ENCODE data around the gene GFRA4.

GFRA4 gene, protein sequence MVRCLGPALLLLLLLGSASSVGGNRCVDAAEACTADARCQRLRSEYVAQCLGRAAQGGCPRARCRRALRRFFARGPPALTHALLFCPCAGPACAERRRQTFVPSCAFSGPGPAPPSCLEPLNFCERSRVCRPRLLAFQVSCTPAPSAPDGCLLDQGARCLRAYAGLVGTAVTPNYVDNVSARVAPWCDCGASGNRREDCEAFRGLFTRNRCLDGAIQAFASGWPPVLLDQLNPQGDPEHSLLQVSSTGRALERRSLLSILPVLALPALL

DNA sequence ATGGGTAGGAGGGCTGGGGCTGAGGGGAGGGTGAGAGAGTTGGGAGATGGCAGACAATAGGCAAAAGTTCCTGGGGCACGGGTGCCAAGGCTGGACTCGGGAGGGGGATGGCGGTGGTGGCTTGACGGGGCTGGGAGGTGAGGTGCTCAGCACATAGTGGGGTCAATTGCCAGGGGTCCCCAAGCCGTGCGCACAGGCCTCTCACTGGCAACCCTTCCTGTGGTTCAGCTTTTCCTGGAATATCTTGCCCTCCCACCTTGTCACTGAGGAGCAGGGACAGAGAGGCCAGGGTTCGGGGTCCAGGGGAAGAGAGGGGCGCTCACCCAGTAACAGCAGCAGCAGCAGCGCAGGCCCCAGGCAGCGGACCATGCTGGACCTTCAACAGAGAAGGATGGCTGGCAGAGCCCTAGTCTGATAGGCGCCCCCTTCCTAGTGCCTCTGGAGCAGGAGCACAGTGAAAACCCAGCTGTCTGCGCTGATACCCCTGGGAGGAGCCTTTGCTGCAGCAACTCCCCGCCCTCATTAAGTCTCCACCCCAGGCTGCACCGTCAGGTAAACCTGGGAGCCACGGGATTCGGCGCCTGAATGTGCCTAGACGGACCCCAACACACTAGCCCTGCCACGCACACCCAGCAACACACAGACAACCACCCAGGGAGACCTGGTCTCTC is at the start of gene GFRA4:
GFRA4 (minus strand) TSS at position 369 of the 671 bp plus-strand sequence; CDS start at position 369, 0 bp downstream.
- Mint-ChIP-seq H3K27ac (no peak within 1 kb of the TSS), H3K9me3 (no peaks in the 10 kb centered on the region), H3K36me3 (ENCODE audit: low read depth) (no peaks in the 10 kb centered on the region), H3K27me3 (ENCODE audit: low read depth, poor library complexity) (peaks cover 62% of the 10 kb centered on the region), H3K4me3 (no peak within 1 kb of the TSS), H3K4me1 (peaks cover 39% of the 10 kb centered on the region)
- no peak for DNase-seq
- no peak for TF ChIP-seq CTCF (IDR thresholded peaks at IDR 0.05)

DNA sequence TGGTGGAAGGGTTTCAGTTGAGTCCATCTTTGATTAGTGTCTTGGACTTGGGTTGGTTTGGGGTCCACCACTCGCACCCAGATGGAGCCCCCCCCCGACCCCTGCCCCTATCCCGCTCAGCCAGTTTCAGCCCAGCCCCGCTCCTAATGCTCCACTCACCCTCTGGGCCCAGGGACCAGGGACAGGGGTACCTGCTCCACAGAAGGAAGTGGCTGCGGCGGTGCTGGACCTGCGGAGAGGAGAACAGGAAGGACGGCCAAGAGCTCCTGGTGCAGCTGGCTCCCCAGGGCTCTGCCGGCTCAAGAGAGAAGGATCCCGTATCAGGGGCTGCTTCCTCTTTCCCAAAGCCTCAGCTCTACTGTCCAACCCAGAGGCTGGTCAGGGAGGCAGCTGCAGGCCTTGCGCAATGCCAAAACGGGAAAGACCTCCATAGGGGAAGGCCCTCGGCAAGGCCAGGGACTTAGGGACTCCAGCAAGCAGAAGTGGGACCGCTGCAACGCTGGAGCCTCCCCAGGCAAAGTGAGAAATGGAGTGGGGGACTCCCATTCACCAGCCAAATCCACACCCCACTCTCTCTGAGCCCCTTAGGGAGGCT is 49.2 kb upstream of the GFRA4 start, which contains the start of gene SIGLEC1:
SIGLEC1 (minus strand) TSS at position 322 of the 595 bp plus-strand sequence. CDS start 5,472 bp downstream, outside the sequence.
- H3K36me3 Mint-ChIP-seq (ENCODE audit: low read depth) = no peaks in the 10 kb centered on the region
- no peak for DNase-seq
- no peak within 1 kb of the TSS for H3K4me3 Mint-ChIP-seq
- no peaks in the 10 kb centered on the region for H3K4me1 Mint-ChIP-seq
- TF ChIP-seq CTCF (IDR thresholded peaks at IDR 0.05) = no peak
- peaks cover 14% of the 10 kb centered on the region for H3K27me3 Mint-ChIP-seq (ENCODE audit: low read depth, poor library complexity)
- no peaks in the 10 kb centered on the region for H3K9me3 Mint-ChIP-seq
- peak within 1 kb of the TSS; percentile 44 for H3K27ac Mint-ChIP-seq

GRCh38 chr20:3711484-3711941 is 48.3 kb upstream of the GFRA4 start:
- Mint-ChIP-seq H3K36me3 (ENCODE audit: low read depth) (no peaks in the 10 kb centered on the region), H3K9me3 (no peaks in the 10 kb centered on the region), H3K27ac (peak overlapping the region; percentile 44), H3K4me3 (no peak overlapping the region), H3K27me3 (ENCODE audit: low read depth, poor library complexity) (peaks cover 14% of the 10 kb centered on the region), H3K4me1 (no peaks in the 10 kb centered on the region)
- no peak for DNase-seq
- no peak for TF ChIP-seq CTCF (IDR thresholded peaks at IDR 0.05)

DNA sequence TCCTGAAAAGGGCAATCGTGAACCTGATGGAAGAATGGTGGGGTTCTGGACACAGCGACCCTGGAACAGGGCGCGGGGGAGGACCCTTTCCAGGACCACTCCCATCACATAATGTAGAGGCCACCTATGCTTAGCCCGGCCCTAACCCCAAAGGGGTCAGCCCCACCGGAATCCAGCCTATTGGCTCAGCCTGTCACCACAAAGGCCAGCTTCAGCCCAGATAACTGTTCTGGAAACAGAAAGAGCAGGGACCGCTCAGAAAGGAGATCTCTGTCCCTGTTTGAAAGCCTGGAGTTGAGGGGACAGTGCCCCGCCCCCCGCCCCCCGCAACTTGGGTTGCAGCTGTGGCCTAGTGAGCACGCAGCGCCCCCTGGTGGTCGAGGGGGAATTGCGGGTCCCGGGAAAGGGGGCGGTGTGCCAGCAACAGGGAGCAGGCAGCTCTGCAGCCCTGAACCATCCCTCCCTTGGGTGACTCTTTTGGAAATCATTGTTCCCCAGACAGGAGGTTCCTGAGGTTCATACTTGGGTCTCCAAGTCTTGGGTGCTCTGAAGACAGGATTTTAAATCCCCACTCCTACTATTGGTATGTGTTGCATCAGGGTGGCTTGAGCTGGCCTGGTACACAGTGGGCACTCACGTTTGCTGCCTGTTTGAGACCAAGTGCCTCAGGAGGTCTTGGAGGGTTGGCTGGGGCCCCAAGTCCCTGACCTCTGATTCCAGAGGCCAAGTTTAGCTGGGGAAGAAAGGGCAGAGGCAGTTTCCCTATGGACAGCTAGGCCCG is 47.7 kb upstream of the GFRA4 start:
- Mint-ChIP-seq H3K9me3 (no peaks in the 10 kb centered on the region), H3K36me3 (ENCODE audit: low read depth) (no peaks in the 10 kb centered on the region), H3K27me3 (ENCODE audit: low read depth, poor library complexity) (peaks cover 13% of the 10 kb centered on the region), H3K4me1 (no peaks in the 10 kb centered on the region), H3K27ac (peak overlapping the region; percentile 44), H3K4me3 (no peak overlapping the region)
- peak; percentile 94 for DNase-seq
- peak; percentile 98 for TF ChIP-seq CTCF (IDR thresholded peaks at IDR 0.05)

DNA sequence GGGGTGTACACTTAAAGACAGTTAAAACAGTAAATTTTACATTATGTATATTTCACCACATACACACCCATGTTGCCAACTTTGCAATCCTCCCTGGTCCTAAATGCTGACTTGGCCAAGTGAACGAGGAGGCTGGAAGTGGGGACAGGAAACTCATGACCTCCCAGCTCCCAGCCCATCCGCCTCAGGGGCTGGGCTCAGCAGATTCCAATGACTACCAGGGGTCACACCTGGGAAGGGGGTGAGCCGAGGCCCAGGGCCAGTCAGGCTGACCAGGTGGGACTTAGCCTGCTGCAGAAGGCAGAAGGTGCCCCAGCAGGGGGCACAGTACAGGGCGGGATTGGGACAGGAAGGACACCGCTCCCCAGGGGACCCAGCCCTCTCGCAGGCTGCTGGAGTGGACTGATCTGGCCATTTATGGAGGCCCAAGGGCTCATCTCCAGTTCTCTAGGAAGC is 46.8 kb upstream of the GFRA4 start:
- Mint-ChIP-seq H3K27ac (no peak overlapping the region), H3K4me3 (no peak overlapping the region), H3K27me3 (ENCODE audit: low read depth, poor library complexity) (peaks cover 8% of the 10 kb centered on the region), H3K4me1 (no peaks in the 10 kb centered on the region), H3K36me3 (ENCODE audit: low read depth) (no peaks in the 10 kb centered on the region), H3K9me3 (no peaks in the 10 kb centered on the region)
- DNase-seq = no peak
- TF ChIP-seq CTCF (IDR thresholded peaks at IDR 0.05) = no peak
